Measurements from ENCODE around the gene NR0B2. TPM values are rescaled to one million over a fixed set of nuclear protein-coding genes. Genes with fewer than 3 reads are reported as not detected.

The NR0B2 gene
- total and polyA plus RNA-seq, 2 of the 13 experiments (the other 11 are each of a cell fraction or from before 2014, with no cell fraction given), result 72.5 to 133 TPM

DNA sequence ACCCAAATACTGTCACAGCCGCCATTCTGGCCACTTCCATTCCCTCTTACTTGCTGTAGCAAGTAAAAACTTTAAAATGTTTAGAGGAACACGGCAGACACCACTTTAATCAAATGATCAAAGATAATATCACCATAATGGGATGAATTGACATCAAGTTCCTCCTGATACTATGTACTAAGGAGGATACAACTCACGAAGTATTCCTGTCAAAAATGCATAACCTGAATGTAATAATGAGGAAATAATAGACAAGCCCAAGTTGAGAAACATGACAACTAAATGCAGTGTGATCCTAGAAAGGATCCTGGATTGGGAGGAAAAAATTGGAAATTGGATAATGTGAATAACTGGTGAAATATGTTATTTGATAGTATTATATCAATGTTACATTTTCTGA is 42.5 kb upstream of the NR0B2 start (continued):
- TF ChIP-seq, protein P1, sequence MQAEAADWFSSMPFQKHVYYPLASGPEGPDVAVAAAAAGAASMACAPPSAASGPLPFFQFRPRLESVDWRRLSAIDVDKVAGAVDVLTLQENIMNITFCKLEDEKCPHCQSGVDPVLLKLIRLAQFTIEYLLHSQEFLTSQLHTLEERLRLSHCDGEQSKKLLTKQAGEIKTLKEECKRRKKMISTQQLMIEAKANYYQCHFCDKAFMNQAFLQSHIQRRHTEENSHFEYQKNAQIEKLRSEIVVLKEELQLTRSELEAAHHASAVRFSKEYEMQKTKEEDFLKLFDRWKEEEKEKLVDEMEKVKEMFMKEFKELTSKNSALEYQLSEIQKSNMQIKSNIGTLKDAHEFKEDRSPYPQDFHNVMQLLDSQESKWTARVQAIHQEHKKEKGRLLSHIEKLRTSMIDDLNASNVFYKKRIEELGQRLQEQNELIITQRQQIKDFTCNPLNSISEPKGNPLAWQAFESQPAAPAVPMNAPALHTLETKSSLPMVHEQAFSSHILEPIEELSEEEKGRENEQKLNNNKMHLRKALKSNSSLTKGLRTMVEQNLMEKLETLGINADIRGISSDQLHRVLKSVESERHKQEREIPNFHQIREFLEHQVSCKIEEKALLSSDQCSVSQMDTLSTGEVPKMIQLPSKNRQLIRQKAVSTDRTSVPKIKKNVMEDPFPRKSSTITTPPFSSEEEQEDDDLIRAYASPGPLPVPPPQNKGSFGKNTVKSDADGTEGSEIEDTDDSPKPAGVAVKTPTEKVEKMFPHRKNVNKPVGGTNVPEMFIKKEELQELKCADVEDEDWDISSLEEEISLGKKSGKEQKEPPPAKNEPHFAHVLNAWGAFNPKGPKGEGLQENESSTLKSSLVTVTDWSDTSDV (CRISPR knock-in tag; IDR thresholded peaks at IDR 0.05), result no peak
- TF ChIP-seq PHB2 (IDR thresholded peaks at IDR 0.05; ENCODE audit: partially characterized antibody), result no peak
- no peak for TF ChIP-seq ZSCAN20 (CRISPR knock-in tag; IDR thresholded peaks at IDR 0.05; ENCODE audit: borderline replicate concordance)
- TF ChIP-seq AGO2 (optimal IDR thresholded peaks at IDR 0.05; ENCODE audit: low read depth, low read length), result no peak

DNA sequence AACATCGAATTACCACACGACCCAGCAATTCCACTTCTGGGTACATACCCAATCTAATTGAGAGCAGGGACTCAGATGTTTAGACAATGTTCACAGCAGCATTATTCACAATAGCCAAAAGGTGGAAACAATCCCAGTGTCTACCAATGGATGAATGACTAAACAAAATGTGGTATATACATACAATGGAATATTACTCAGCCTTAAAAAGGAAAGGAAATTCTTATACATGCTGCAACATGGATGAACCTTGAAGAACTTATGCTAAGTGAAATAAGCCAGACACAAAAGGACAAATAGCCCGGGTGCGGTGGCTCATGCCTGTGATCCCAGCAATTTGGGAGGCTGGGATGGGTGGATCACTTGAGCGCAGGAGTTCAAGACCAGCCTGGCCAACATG is 39.6 kb upstream of the NR0B2 start:
- POLR2A ChIA-PET, result no interaction called here
- H3K79me2 ChIP-seq (ENCODE audit: insufficient read depth, low read length), result no peaks in the 10 kb centered on the region
- no peak overlapping the region for H3K4me3 ChIP-seq (replicated peaks in 1 of 3; ENCODE audit: insufficient read depth in 1 of 3, low read depth in 2 of 3, low read length in 3 of 3)
- DNase-seq (ENCODE audit: low spot score) (no peak), FAIRE-seq (no peak), ATAC-seq (no peak)
- peaks cover 39% of the 10 kb centered on the region for H3K4me1 ChIP-seq (ENCODE audit: insufficient read depth, low read length)
- WGBS (ENCODE audit: low lambda C conversion rate), result 96% methylated on average over 5 of the region's 5 CpGs
- TF ChIP-seq, protein P2, sequence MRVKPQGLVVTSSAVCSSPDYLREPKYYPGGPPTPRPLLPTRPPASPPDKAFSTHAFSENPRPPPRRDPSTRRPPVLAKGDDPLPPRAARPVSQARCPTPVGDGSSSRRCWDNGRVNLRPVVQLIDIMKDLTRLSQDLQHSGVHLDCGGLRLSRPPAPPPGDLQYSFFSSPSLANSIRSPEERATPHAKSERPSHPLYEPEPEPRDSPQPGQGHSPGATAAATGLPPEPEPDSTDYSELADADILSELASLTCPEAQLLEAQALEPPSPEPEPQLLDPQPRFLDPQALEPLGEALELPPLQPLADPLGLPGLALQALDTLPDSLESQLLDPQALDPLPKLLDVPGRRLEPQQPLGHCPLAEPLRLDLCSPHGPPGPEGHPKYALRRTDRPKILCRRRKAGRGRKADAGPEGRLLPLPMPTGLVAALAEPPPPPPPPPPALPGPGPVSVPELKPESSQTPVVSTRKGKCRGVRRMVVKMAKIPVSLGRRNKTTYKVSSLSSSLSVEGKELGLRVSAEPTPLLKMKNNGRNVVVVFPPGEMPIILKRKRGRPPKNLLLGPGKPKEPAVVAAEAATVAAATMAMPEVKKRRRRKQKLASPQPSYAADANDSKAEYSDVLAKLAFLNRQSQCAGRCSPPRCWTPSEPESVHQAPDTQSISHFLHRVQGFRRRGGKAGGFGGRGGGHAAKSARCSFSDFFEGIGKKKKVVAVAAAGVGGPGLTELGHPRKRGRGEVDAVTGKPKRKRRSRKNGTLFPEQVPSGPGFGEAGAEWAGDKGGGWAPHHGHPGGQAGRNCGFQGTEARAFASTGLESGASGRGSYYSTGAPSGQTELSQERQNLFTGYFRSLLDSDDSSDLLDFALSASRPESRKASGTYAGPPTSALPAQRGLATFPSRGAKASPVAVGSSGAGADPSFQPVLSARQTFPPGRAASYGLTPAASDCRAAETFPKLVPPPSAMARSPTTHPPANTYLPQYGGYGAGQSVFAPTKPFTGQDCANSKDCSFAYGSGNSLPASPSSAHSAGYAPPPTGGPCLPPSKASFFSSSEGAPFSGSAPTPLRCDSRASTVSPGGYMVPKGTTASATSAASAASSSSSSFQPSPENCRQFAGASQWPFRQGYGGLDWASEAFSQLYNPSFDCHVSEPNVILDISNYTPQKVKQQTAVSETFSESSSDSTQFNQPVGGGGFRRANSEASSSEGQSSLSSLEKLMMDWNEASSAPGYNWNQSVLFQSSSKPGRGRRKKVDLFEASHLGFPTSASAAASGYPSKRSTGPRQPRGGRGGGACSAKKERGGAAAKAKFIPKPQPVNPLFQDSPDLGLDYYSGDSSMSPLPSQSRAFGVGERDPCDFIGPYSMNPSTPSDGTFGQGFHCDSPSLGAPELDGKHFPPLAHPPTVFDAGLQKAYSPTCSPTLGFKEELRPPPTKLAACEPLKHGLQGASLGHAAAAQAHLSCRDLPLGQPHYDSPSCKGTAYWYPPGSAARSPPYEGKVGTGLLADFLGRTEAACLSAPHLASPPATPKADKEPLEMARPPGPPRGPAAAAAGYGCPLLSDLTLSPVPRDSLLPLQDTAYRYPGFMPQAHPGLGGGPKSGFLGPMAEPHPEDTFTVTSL (CRISPR knock-in tag; IDR thresholded peaks at IDR 0.05; ENCODE audit: borderline replicate concordance), result no peak
- TF ChIP-seq, protein P3, sequence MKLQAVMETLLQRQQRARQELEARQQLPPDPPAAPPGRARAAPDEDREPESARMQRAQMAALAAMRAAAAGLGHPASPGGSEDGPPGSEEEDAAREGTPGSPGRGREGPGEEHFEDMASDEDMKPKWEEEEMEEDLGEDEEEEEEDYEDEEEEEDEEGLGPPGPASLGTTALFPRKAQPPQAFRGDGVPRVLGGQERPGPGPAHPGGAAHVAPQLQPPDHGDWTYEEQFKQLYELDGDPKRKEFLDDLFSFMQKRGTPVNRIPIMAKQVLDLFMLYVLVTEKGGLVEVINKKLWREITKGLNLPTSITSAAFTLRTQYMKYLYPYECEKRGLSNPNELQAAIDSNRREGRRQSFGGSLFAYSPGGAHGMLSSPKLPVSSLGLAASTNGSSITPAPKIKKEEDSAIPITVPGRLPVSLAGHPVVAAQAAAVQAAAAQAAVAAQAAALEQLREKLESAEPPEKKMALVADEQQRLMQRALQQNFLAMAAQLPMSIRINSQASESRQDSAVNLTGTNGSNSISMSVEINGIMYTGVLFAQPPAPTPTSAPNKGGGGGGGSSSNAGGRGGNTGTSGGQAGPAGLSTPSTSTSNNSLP (IDR thresholded peaks at IDR 0.05; ENCODE audit: low read depth, low read length), result no peak
- no peak overlapping the region for H2AFZ ChIP-seq (ENCODE audit: low read length)
- H3K9me3 ChIP-seq (ENCODE audit: low read length), result no peaks in the 10 kb centered on the region
- no peak overlapping the region for H3K4me2 ChIP-seq (ENCODE audit: low read depth, low read length)
- no peak overlapping the region for H3K9ac ChIP-seq (ENCODE audit: insufficient read depth, low read depth, low read length)
- H3K27me3 ChIP-seq (ENCODE audit: control insufficient read depth in 1 of 2, insufficient read depth in 2 of 2, low read length in 2 of 2), result no peaks in the 10 kb centered on the region
- in situ Hi-C loops (cut with HindIII; ENCODE audit: extremely low pct_ligation_motif_present, low pct_unique_long_range_greater_than_20kb), result no loop called here
- no peak overlapping the region for H3K27ac ChIP-seq (ENCODE audit: extremely low read length, insufficient read depth, low read length)
- CTCF ChIA-PET (ENCODE audit: low intra/inter-chr PET ratio, low total read pairs), result no interaction called here
- intact Hi-C loops (cut with micrococcal nuclease; ENCODE audit: unreplicated experiment), result no loop called here
- no TSS peak for BruUV-seq (replicated peaks)
- H4K20me1 ChIP-seq (ENCODE audit: insufficient read depth, low read length), result no peaks in the 10 kb centered on the region
- no peaks in the 10 kb centered on the region; a peak in 2 of 5 replicates for H3K36me3 ChIP-seq (replicated peaks in 1 of 2; ENCODE audit: control insufficient read depth in 1 of 2, insufficient read depth in 2 of 2, low read length in 2 of 2)

Measured in HepG2 (cell line).